Activated CD4-positive, CD25-positive, alpha-beta regulatory T cell treated with anti-CD3 and anti-CD28 coated beads, Interleukin-2, amount 50 U/mL, for 16 hours (primary cell): ENCODE data around the gene RASGEF1C.

Experiments
- DNase-seq: peaks from one replicate; pipeline ENCODE4 v3.0.0-alpha.2; 2020; ENCODE audit warnings: low read depth, low spot score

RASGEF1C gene

DNA sequence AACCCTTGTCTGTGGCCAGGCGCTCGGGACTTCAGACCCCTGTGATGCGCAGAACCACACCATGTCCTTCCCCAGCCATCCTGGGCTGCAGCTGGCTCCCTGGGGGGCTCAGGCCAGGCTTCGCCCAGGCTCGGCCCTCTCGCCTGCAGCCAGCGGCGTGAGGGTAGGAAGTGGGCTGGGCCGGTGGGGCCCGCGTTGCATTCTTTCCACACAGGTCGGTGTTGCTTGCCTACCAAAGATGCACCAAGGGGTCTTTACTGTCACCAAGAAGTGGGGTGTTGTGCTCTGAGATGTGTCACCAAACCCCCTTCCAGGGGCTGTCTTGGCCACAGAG, 89.1 kb downstream of the RASGEF1C start:
- DNase-seq = no peak

DNA sequence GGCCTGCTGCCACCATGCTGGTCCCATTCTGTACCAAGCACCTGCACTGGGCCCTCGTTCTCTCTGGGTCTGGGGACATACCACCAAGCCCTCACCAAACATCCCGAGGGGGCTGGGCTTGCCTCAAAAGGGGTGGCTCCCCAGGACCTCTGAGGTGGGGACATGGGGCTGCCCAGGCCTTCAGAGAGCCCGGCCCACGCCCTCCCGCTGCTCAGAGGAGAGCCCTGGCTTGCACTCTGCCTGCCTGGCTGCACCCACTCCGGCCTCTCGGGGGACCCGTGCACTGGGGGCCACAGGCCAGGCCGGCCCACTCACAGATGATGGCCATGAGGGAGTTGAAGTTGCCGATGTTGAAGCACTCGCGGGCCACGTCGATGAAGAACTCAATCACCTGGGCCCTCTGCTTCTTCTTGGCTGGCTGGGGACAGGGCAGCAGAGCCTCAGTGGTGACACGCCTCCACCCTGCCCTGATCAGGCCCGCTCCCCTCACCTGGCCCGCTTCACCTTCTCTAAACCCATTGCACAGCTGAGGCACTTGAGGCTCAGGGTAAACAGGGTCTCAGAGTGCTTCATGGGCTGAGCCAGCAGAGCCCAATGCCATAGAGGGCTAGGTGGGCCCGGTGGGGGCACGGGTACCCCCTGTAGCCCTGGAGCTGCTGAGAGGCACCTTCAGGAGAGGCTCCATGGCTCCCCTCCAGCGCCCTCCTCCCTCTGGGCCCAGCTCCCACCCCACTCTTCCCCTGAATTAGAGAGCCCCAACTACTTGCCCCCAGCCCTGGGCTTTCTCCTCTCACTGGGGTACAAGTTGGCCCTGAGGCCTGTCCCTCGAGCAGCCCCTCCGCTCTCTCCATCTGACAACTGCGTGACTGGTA, 89.7 kb downstream of the RASGEF1C start:
- DNase-seq = no peak

DNA sequence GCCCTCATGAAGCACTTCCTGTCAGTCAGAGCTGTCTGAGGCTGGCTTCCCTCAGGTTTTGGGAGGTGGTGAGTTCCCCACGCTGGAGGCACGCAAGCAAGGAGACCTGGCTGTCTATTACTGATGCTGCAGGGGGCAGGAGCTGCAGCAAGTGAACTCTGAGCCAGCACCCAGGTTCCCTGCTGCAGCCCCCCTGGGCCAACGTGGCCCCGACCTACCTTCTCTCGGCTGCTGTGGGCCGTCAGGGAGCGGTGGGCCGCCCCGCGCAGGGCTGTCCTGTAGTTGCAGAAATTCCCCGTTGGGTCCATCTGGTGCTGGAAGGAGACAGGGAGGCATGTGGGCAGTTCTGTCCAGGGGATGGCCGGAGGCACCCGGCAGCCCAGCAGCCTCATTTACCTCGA, 90.6 kb downstream of the RASGEF1C start:
- no peak for DNase-seq

DNA sequence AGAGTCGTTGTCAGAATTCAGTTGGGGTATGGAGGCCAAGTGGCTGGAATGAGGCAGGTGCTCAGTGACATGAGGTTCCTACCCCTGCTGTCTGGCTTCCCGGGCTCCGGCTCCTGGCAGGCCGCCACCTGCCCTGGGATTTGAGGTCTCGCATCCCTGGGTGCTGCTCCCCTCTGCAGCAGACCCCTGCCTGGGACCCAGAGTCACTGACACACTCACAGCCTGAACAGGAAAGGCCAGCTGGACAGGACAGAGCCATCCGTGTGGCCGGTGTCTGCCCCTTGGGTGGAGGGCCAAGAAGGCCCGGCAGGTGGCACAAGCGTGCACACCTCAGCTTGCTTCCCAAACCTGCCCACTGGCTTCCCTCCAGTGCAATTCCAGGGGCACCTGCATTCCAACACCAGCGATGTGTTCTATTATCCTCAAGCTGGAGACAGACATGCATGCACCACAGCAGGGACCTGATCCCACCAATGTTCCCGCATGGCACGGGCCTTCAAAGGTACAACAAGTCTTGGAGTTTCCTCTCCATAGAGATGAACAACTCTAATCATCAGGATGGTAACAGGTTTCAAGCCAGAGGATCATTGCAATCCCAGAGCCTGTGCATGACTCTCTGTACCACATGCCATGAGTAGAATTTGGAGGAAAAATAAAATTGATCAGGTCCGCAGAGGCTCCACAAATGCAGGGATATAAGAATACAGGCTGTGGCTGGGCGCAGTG, 91.8 kb downstream of the RASGEF1C start:
- no peak for DNase-seq

DNA sequence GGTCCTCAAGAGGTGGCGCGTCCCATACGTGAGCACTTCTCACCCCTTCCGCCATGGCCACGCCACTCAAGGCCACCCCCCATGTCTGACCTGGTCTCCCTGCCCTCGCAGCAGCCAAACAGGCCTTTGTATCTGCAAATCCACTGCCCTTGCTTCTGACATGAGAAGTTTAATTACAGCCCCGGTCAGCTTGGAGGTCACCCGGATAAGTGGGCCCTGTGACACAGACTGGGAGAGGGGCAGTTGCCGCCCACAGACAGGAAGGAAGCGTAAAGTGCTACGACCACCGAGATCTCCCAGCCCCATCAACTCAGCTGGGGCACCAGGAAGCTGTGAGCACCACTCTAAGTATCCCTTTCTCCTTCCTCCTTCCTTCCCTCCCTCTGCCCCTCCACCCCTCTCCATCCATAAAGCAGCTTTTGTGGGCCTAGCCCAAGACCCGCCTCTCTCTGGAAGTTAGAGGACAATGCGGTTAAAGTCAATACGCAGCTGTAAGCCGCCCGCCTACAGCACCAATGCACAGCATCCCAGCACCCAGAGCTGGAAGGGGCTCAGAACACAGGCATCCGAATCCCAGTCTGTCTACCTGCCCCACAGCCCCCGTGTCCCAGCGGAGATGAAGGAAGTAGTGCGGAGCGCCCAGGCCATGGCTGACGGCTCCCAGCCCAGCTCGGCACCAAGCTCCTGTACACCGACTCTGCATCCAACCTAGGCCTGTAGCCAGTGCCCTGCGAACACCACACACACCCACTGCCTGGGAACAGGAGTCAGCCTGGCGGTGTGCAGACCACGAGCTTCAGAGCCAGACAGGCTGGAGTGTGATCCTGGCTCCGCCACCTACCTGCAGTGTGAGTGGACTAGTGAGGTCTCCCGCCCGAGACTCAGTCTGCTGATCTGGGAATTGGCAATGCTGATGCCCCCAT, 92.7 kb downstream of the RASGEF1C start:
- no peak for DNase-seq

DNA sequence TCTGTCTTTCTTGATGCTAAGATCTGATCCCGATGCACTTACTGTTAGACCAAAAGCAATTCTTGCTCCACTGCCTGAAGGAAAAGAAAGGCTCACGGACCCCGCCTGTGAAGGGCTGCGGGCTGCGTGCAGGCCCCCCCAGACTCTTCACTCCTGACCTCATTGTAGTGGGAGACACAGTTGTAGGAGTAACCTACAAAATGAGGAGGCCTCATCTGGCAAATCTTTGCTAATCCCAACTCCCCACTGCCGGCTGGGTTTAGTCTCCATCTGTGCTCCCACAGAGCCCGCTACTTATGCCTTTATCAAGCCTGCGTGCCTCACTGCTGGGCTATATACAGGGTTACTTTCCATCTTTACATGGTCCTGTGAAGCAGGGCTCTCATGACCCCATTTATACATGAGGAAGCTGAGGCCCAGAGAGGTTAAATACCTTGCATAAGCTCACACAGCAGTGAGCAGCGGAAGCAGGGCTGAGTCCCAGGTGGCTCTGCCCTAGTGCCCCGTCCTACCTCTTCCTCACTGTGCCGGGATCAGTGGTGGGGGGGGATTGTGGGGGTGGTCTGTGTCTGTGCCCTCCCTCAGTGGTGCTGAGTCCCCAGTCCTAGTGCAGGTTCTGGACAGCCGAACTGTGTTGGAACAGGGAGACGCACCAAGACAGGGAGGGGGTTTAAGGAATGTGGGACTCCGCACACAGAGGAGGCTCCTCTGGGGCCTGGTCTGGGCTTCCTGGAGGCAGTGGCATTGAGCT, 93.5 kb downstream of the RASGEF1C start:
- no peak for DNase-seq

DNA sequence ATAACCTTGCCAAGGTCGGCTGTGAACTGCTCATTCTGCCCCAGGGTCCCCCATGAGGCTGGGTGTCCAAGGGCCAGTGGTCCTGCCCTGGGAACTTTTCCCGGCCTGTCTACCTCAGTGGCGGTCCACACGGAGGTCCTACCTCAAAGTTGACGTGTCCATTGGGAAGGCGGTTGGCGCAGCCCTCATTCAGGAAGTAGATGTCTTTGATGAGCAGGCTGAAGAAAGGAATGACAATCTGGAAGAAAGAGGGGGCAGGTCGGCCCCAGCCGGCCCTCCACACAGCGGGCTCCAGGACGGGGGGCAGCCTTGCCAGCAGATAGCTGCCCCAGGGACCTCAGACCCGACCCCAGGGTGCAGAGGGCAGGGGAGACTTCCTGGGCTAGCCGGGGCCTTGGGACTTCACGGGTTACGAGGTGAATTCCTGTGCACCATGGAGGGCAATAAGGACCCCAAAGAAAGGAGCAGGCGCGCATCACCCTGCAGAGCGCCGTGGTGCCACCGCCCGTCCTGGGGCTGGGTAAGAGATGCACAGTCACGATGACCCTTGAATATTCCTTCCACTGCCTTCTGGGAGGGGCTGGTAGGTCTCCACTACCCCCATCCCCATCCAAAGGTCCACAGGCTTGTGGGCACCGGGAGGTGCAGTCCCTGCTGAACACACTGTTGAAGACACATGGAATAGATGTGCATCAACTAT, 94.6 kb downstream of the RASGEF1C start:
- DNase-seq = no peak

DNA sequence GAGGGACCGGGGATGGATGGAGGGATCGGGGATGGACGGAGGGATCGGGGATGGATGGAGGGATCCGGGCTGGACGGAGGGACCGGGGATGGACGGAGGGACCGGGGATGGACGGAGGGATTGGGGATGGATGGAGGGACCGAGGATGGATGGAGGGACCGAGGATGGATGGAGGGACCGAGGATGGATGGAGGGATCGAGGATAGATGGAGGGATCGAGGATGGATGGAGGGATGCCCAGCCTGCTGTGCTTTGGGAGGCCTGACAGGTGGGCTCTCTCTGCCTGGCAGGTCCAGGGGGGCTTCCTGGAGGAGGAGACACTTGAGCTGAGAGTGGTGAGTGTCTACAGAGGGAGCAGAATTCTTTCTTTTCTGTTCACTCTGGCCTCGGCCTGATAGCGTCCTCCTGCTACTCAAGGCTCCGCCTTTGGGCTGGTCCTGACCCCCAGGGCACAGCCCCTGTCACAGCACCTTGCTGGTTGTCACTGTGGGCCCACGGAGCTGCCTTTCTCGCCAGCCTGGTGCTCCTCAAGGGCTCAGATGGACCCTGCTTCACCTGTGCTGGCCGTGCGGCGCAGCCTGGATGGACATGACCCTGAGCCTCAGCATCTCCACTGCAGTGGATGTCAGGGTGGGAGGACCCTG, 95.2 kb downstream of the RASGEF1C start:
- no peak for DNase-seq

DNA sequence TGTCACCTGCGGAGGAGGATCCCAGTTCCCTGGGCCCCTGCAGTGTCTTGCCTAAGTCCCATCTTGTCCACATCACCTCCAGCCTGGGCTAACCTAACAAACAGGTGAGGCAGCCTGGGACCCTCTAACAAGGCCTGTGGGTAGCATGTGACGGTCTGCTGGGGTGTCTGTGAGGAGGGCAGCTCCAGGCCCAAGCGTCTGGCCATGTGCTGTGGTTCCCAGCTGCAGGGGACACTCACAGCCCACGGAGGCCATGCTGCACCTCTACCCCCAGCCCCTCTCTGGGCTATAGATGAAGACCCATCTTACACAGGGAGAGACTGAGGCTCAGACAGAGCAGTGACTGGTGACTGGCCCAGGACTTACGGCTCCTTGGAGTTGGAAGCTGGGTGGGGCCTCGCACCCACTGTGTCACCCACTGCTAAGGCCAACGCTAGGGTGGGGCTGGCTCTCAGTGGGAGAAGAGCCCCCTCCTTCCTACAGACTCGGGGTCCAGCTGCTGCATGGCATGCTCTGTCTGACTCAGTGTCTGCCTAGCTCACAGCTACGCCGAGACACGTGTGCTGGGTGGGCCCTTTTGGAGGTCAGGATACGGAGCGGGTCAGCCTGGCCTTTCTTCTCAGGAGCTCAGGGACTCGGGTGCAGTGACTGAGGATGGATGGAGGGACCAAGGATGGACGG, 96.7 kb downstream of the RASGEF1C start:
- DNase-seq = no peak

DNA sequence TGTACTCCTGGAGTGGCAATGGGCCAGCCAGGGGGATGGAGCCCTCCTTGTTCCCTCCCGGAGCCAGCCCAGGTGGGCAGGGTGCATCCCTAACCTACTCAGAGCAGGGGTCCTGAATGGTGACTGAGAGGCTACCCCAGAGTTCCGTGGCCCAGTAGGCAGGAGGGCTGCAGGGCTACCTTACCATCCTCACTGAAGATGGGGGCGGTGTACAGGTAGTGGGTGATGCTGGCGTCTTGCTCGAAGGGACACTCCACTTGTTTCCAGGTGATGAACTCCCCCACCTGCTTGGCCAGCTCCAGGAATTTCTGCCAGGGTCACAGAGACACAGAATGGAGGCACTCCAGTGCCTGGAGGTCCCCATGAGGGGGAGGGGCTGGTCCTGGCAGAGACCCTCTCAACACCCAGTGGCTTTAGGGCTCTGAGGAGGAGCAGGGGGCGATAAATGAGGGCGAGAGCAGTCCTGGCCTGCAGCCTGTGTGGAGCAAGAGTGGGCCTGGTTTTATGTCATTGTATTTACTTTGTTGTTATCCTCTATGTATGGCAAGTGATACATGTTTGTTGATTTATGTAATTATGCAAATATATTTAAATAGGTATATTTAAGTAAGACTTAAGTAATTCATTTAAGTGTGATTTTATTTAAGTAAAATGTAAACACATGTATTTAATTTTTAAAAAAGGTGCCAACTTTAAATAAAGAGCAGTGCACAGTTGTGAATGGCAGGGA, 97.6 kb downstream of the RASGEF1C start:
- DNase-seq = no peak

DNA sequence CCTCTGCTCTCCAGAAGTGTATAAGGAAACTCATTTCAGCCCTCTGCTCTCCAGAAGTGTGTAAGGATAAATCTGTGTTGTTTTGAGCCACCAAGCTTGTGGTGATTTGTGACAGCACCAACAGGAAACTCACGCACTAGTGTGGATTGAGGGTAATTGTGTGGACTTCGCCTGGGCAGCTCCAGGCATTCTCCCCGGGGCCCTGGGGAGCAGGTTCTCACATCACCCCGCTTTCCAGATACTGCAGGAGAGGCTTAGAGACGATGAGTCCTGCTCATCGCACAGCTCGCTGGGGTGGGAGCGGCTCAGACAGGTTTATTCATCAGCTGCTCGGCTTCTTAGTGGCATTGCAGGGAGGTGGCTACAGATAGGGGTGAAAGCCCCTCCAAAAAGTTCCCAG, 99.1 kb downstream of the RASGEF1C start:
- no peak for DNase-seq

DNA sequence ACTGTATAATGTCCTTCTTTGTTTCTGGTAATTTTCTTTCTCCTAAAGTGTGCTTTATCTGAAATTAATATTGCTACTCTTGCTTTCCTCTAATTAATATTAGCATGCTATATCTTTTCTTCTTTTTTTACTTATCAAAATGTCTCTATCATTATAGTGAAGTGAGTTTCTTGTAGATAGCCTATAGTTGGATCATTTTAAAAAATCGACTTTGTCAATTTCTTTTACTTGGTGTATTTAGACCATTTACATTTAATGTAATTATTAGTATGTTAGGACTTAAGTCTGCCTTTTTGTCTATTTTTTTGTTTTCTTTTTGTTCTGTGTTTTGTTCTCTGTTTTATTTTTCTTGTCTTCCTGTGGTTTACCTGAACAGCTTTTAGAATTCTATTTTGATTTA, 102.0 kb downstream of the RASGEF1C start:
- no peak for DNase-seq

DNA sequence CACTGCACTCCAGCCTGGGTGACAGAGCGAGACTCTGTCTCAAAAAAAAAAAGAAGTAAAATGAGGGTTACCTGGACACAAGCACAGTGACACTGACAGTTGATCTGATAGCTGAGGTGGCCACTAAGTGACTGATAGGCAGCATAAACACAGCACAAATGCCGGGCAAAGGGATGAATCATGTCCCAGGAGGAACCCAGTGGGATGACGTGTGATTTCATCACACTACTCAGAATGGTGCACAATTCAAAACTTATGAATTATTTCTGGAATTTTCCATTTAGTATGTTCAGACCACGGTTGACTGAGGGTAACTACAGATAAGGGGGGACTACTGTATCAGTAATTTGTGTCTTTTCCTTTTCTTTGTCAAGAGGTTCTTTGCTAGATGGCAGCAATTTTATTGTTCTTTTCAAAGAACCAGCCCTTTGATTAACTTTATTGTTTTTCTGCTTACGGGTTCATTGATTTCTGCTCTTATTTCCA, 103.1 kb downstream of the RASGEF1C start:
- DNase-seq = no peak

DNA sequence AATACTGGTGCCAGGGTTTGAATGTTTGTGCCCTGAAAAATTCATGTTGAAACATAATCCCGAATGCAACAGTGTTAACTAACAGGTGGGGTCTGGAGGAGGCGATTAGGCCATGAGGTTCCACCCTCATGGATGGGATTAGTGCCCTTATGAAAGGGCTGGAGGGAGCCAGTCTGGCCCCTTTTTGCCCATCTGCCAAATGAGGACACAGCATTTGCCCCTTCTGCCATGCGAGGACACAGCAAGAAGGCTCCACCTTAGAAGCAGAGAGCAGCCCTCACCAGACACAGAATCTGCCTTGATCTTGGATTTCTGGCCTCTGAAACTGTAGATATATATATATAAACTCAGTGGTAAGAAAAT, 104.9 kb downstream of the RASGEF1C start:
- no peak for DNase-seq

DNA sequence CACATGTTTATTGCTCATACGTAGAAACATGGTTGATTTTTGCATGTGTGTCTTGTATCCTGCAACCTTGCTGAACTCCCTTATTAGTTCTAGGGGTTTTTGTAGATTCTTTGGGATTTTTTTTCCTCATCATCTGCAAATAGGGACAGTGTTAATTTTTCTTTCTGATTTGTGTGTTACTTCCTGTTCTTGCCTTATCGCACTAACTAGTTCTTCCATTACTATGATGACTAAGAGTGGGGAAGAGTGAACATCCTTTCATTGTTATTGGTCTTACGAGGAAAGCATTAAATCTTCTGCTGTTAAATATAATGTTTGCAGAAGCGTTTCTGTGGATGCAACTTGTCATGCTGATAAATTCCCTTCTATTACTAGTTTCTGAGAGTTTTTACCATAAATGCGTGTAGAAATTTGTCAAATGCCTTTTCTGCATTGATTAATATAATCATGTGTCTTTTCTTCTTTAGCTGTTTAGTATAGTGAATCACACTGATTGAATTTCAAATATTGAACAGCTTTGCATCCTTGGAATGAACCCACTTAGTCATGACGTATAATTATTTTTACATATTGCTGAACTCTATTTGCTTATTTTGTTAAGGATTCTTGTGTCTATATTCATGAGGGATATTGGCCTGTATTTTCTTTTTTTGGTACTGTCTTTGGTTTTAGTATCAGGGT, 105.4 kb downstream of the RASGEF1C start:
- no peak for DNase-seq

DNA sequence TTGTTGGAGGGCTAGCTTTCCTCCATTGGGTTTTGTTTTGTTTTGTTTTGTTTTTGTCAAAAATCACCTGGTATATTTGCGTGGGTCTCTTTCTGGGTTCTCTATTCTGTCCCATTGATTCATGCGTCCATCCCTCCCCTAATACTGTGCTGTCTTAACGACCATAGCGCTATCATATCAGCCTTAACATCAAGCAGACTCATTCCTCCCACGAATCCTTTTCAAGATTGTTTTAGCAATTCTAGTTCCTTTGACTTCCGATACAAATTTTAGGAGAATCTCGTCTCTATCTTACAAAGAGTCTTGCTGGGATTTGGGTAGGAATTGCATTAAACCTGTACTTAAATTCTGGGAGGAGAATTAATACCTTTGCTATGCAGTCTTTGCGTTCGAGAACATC, 106.4 kb downstream of the RASGEF1C start:
- DNase-seq = no peak

DNA sequence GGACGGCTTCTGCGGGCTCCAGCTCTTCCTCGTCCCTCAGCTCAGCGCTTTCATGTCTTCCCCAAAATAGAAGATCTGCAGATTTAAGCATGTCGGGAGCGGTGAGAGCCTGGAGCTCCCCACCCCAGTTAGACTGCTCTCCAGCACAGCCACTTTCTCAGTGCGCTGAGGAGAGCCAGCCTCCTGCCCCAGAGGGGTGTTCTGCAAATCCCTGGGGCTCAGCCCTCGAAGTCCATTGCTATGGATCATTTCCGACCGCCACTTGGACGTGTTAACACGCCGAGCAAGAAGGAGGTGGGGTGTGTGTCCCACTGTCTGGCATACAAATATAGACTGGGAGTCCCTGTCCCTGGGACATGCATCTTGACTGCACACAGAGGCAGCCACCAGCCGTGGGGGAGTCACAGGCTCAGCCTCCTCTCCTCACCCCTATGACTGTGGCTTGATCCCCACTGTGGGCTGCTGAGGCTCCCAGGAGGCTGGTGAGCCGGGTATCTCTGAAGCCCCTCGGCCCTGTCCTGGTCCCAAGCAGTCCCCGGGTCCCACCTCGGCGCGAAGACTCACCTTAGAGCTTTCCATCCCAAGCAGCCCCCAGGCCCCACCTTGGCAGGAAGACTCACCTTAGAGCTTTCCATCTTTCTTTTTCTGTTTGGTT, 107.4 kb downstream of the RASGEF1C start:
- DNase-seq = no peak
